ENCODE data around the gene SLC6A2.

DNA sequence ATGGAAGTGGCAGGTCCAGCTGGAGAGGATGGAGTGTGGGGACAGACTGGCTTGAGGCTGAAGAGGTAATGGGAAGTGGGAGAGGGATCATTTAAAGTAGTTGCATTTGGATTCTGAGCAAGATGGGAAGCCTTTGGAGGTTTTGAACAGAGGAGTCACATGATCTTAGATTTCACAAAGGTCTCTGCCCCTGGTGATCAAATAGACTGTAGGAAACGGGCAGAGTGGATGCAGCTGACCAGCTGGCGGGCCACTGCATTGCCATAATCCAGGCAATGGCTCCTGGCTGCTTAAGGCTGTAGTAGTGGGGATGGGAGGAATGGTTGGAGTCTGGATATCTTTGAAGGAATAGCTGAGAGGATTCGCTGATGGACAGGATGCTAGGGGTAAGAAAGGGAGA, 81.5 kb downstream of the SLC6A2 start:
- TF ChIP-seq POLR2A (IDR thresholded peaks at IDR 0.05) (no peak), CTCF (IDR thresholded peaks at IDR 0.05) (no peak)

Data from right lobe of liver (tissue), 4 donors.